ENCODE data around the gene PRR5L. TPM values are rescaled to one million over a fixed set of nuclear protein-coding genes. Genes with fewer than 3 reads are reported as not detected.

PRR5L gene
- total and polyA plus RNA-seq, 9 of the 15 experiments (the other 6 are each of a cell fraction or from before 2014, with no cell fraction given): 0.11 to 0.60 (median 0.36) TPM; not detected in 2

- no TSS peak for BruUV-seq (replicated peaks)
- Histone ChIP-seq H4K20me1 (replicated peaks; ENCODE audit: control insufficient read depth, insufficient read depth, low read length) (no peaks in the 10 kb centered on the region), H2AFZ (ENCODE audit: low read depth, low read length) (no peak overlapping the region), H3K4me3 (no peak overlapping the region), H3K79me2 (ENCODE audit: control insufficient read depth, insufficient read depth, low read length) (no peaks in the 10 kb centered on the region), H3K4me2 (ENCODE audit: insufficient read depth, low read length) (no peak overlapping the region), H3K4me1 (replicated peaks in 1 of 2; ENCODE audit: control insufficient read depth in 2 of 2, insufficient read depth in 2 of 2, low read length in 2 of 2) (peaks cover 10 to 40% of the 10 kb centered on the region in 2 experiments; a peak in 4 of 5 replicates), H3K36me3 (ENCODE audit: control insufficient read depth, insufficient read depth, low read length) (no peaks in the 10 kb centered on the region), H3K9me3 (replicated peaks; ENCODE audit: control insufficient read depth, insufficient read depth, low read depth, low read length) (no peaks in the 10 kb centered on the region), H3K9me1 (ENCODE audit: control insufficient read depth, insufficient read depth, low read length) (no peaks in the 10 kb centered on the region), H3K9ac (ENCODE audit: insufficient read depth in 1 of 2, low read depth in 2 of 2, low read length in 2 of 2) (no peak overlapping the region), H3K27ac (ENCODE audit: extremely low read depth, low read depth, low read length) (no peak overlapping the region), H3K27me3 (ENCODE audit: control insufficient read depth in 2 of 2, insufficient read depth in 2 of 2, low read length in 2 of 2) (no peaks in the 10 kb centered on the region)
- in situ Hi-C loops (cut with MboI): no loop called here
- ATAC-seq (no peak), DNase-seq (ENCODE audit: extremely low read depth in 1 of 4, low spot score in 3 of 4) (no peak), FAIRE-seq (no peak)
- ChIA-PET CTCF (ENCODE audit: low intra/inter-chr PET ratio) (no interaction called here), POLR2A (interaction anchor here (1.2 to 1.6 kb wide), 2 partner anchors 8 to 10 kb away, joined by 3 to 5 read pairs; no protein-coding TSS in a partner anchor)
- WGBS (ENCODE audit: insufficient coverage, low coverage, missing lambda C conversion rate): 88% methylated on average over 2 of the region's 2 CpGs
- TF ChIP-seq HNRNPLL (IDR thresholded peaks at IDR 0.05; ENCODE audit: low read depth, low read length, poor library complexity, severe bottlenecking): no peak
- TF ChIP-seq SPI1 (IDR thresholded peaks at IDR 0.05; ENCODE audit: borderline replicate concordance, low read depth, low read length): peak; percentile 13; the same call in 1 of the 2 replicates
- TF ChIP-seq TCF3 (CRISPR knock-in tag; IDR thresholded peaks at IDR 0.05): no peak
- no peak for TF ChIP-seq C11orf30 (IDR thresholded peaks at IDR 0.05; ENCODE audit: low read depth)
- intact Hi-C loops (cut with micrococcal nuclease): no loop called here
These were observed 116.8 kb downstream of the PRR5L start for GRCh38 chr11:36412781-36413383.

GRCh38 chr11:36417154-36417553, 121.1 kb downstream of the PRR5L start:
- intact Hi-C loops (cut with micrococcal nuclease) (no loop called here), in situ Hi-C loops (cut with MboI) (no loop called here)
- H4K20me1 ChIP-seq (replicated peaks; ENCODE audit: control insufficient read depth, insufficient read depth, low read length): no peaks in the 10 kb centered on the region; the same call in 1 of the 2 replicates

More at GRCh38 chr11:36417154-36417553, 121.1 kb downstream of the PRR5L start:
- Histone ChIP-seq H3K9me1 (ENCODE audit: control insufficient read depth, insufficient read depth, low read length) (no peaks in the 10 kb centered on the region), H2AFZ (ENCODE audit: low read depth, low read length) (no peak overlapping the region), H3K9ac (ENCODE audit: insufficient read depth in 1 of 2, low read depth in 2 of 2, low read length in 2 of 2) (no peak overlapping the region), H3K27me3 (ENCODE audit: control insufficient read depth in 2 of 2, insufficient read depth in 2 of 2, low read length in 2 of 2) (peaks cover 0 to 8% of the 10 kb centered on the region in 2 experiments; a peak in 2 of 5 replicates), H3K4me3 (no peak overlapping the region), H3K4me1 (replicated peaks in 1 of 2; ENCODE audit: control insufficient read depth in 2 of 2, insufficient read depth in 2 of 2, low read length in 2 of 2) (peaks cover 0 to 2% of the 10 kb centered on the region in 2 experiments; a peak in 1 of 5 replicates), H3K27ac (ENCODE audit: extremely low read depth, low read depth, low read length) (no peak overlapping the region), H3K9me3 (replicated peaks; ENCODE audit: control insufficient read depth, insufficient read depth, low read depth, low read length) (no peaks in the 10 kb centered on the region), H3K36me3 (ENCODE audit: control insufficient read depth, insufficient read depth, low read length) (no peaks in the 10 kb centered on the region), H3K79me2 (ENCODE audit: control insufficient read depth, insufficient read depth, low read length) (no peaks in the 10 kb centered on the region), H3K4me2 (ENCODE audit: insufficient read depth, low read length) (no peak overlapping the region)
- DNase-seq (ENCODE audit: extremely low read depth in 1 of 4, low spot score in 3 of 4): no peak
- 12% methylated on average over 5 of the region's 5 CpGs for WGBS (ENCODE audit: insufficient coverage, low coverage, missing lambda C conversion rate)
- ChIA-PET POLR2A (interaction anchor here (1.1 kb wide), 1 partner anchor 14 kb away, joined by 4 read pairs; no protein-coding TSS in a partner anchor), CTCF (ENCODE audit: low intra/inter-chr PET ratio) (no interaction called here)
- no peak for TF ChIP-seq RBM14 (IDR thresholded peaks at IDR 0.05; ENCODE audit: borderline replicate concordance, insufficient read depth, low read depth, low read length)
- peak; percentile 77 for TF ChIP-seq GABPA (tag; conservative IDR thresholded peaks at IDR 0.05; ENCODE audit: low read depth)
- ATAC-seq: no peak
- BruUV-seq (replicated peaks): no TSS peak
- no peak for FAIRE-seq

All from K562 (cell line).